ENCODE results near the gene TSPAN8. TPM values are rescaled to one million over a fixed set of nuclear protein-coding genes. Genes with fewer than 3 reads are reported as not detected.

TSPAN8 gene
- total and polyA plus RNA-seq, 7 donors = 1.3 to 1,609 (median 5.0) TPM

GRCh38 chr12:71195338-71195896 is 37.6 kb upstream of the TSPAN8 start:
- 20 to 60% methylated on average over 5 of the region's 5 CpGs for WGBS, 2 donors
- intact Hi-C loops (cut with DNase I) = no loop called here

GRCh38 chr12:71194657-71195056 is 36.9 kb upstream of the TSPAN8 start:
- TF ChIP-seq EP300 (IDR thresholded peaks at IDR 0.05) (no peak), CTCF (IDR thresholded peaks at IDR 0.05) (no peak), POLR2A (IDR thresholded peaks at IDR 0.05) (no peak), POLR2AphosphoS5 (IDR thresholded peaks at IDR 0.05) (no peak)
- no peaks in the 10 kb centered on the region for H3K4me1 ChIP-seq
- no peak for DNase-seq
- H3K36me3 ChIP-seq = no peaks in the 10 kb centered on the region
- WGBS, 2 donors = 67 to 81% methylated on average over 2 of the region's 2 CpGs
- H3K27ac ChIP-seq = no peak overlapping the region
- H3K9me3 ChIP-seq = no peaks in the 10 kb centered on the region
- H3K4me3 ChIP-seq = no peak overlapping the region
- H3K27me3 ChIP-seq = no peaks in the 10 kb centered on the region
- intact Hi-C loops (cut with DNase I) = no loop called here

More at GRCh38 chr12:71195338-71195896, 37.6 kb upstream of the TSPAN8 start:
- Histone ChIP-seq H3K4me1 (no peaks in the 10 kb centered on the region), H3K36me3 (no peaks in the 10 kb centered on the region), H3K4me3 (no peak overlapping the region), H3K27me3 (no peaks in the 10 kb centered on the region), H3K27ac (no peak overlapping the region), H3K9me3 (no peaks in the 10 kb centered on the region)
- TF ChIP-seq POLR2A (IDR thresholded peaks at IDR 0.05) (no peak), POLR2AphosphoS5 (IDR thresholded peaks at IDR 0.05) (no peak), CTCF (IDR thresholded peaks at IDR 0.05) (no peak), EP300 (IDR thresholded peaks at IDR 0.05) (no peak)
- DNase-seq = no peak

- no peak overlapping the region for H3K4me3 ChIP-seq
- no peaks in the 10 kb centered on the region for H3K4me1 ChIP-seq
- no peak overlapping the region for H3K27ac ChIP-seq
- H3K9me3 ChIP-seq = no peaks in the 10 kb centered on the region
- no peaks in the 10 kb centered on the region for H3K36me3 ChIP-seq
- DNase-seq = no peak
- TF ChIP-seq POLR2A (IDR thresholded peaks at IDR 0.05) (no peak), EP300 (IDR thresholded peaks at IDR 0.05) (no peak), CTCF (IDR thresholded peaks at IDR 0.05) (no peak), POLR2AphosphoS5 (IDR thresholded peaks at IDR 0.05) (no peak)
- 79 to 93% methylated on average over 1 of the region's 1 CpG for WGBS, 2 donors
- no peaks in the 10 kb centered on the region for H3K27me3 ChIP-seq
- intact Hi-C loops (cut with DNase I) = no loop called here
Measured at GRCh38 chr12:71193041-71193440, 35.2 kb upstream of the TSPAN8 start.

GRCh38 chr12:71191509-71192196 is 33.9 kb upstream of the TSPAN8 start:
- no peak for TF ChIP-seq POLR2A (IDR thresholded peaks at IDR 0.05)
- no peak for TF ChIP-seq CTCF (IDR thresholded peaks at IDR 0.05)
- TF ChIP-seq POLR2AphosphoS5 (IDR thresholded peaks at IDR 0.05) = no peak
- no peak for TF ChIP-seq EP300 (IDR thresholded peaks at IDR 0.05)
- 34 to 50% methylated on average over 5 of the region's 5 CpGs for WGBS, 2 donors
- no peaks in the 10 kb centered on the region for H3K9me3 ChIP-seq
- intact Hi-C loops (cut with DNase I) = no loop called here
- H3K36me3 ChIP-seq = no peaks in the 10 kb centered on the region
- no peak overlapping the region for H3K4me3 ChIP-seq
- DNase-seq = no peak
- no peak overlapping the region for H3K27ac ChIP-seq
- H3K4me1 ChIP-seq = no peaks in the 10 kb centered on the region
- no peaks in the 10 kb centered on the region for H3K27me3 ChIP-seq

Measured in sigmoid colon (tissue), 7 donors.